HG03558 (cell line): ENCODE data around the gene BOC.

ENCODE experiments used
- ATAC-seq: cut with Tn5 transposase; IDR thresholded peaks from one replicate; pipeline ENCODE4 v1.9.1; 2021; ENCODE audit warnings: moderate number of reproducible peaks; ENCODE audit not compliant: unreplicated experiment; ENCODE audit errors: extremely low read depth

Gene BOC

DNA sequence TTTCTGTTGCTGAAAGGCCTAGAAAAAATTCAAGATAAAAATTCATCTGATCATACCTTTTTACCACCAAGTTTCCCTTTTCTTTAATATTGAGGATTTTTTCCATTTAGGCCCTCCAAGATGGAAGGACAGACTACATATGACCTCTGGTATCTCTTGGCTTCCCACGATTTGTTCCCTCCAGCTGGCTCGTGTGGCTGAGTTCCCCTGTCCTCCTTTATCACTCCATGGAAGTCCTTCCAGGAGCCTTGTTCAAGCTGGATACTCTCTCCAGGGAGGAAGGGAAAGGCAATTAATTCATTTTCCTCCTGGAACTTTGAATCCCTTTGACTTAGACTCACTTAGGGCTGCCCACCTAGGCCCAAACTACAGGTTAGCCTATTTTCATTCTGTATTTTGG, 119.4 kb downstream of the BOC start:
- no peak for ATAC-seq

DNA sequence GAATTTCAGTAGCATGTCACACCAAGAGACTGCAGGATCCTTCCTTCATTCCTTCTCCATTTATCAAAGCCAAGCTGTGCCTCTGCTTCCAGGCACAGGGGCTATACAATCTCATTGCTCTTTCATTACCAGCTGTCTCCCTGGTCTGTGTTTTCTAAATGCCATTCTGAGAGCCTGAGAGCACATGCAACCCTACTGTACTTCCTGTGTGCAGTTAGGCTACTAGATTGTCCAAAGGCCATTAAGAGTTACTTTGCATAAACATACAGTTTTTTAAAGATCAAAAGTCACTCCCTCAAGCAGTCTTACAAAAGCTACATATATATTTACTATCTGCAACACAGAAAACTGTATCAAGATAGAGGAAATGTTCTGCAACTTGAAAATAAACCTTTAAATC, 119.8 kb downstream of the BOC start:
- no peak for ATAC-seq
